GM19438 (cell line): ENCODE measurements around the gene ROR2.
A peak's percentile ranks its signal among the peaks of the same experiment; 100 is the strongest.

Experiments used
- ATAC-seq: cut with Tn5 transposase; IDR thresholded peaks from one replicate; pipeline ENCODE4 v1.9.1; 2021; ENCODE audit warnings: low read depth; ENCODE audit not compliant: unreplicated experiment

The ROR2 gene

DNA sequence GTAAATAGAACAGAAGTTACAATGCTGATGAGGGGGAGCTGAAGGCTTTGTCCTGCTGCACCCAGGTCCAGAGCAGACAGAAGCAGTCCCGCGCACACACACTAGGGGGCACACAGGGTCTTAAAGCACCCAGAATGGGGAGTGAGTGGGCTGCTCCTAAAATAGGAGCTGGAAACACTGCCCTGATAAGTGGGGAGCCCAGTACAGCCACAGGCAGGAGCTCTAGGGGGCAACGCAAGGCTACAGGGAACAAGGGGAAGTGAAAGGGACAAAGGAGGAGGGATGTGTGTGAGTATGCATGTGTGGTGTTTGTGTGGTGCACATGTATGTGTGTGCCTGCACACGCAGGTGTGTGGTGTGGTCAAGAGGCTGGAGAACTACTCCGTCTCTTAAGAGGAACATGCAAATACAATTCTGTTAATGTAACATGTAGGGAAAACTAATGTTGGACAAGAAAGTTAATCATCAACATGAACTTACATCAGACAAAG lies 191.5 kb downstream of the ROR2 start:
- ATAC-seq, result peak; percentile 84

DNA sequence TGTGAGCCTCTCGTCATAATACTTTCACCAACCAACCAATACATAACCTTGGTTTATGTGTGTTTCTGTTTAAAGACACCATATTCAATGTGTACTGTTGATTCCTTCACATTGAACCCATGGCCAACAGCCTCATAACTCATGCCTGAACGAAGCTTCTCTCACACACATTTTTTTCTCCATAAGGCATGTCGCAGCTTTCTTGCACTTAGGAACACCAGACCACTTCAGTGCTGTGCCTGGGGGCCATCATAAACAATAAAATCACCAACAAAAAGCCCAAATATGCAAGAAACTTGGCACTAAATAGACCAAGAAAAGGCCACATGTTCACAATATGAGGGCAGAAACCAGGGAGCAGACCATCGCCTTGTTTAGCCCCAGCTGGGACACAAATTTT lies 192.2 kb downstream of the ROR2 start:
- ATAC-seq, result no peak

DNA sequence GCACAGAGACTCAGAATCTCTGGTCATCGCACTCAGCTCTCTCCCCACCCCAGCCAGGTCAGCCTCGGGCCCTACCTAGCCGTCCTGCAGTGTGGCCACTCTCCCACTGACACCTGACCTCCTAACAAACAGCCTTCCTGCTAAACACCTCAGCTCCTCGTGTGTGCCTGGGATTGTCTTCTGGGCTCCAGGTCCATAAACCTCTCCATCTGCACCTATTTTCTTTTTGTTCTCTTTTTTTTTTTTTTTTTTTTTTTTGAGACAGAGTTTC lies 193.6 kb downstream of the ROR2 start:
- no peak for ATAC-seq

DNA sequence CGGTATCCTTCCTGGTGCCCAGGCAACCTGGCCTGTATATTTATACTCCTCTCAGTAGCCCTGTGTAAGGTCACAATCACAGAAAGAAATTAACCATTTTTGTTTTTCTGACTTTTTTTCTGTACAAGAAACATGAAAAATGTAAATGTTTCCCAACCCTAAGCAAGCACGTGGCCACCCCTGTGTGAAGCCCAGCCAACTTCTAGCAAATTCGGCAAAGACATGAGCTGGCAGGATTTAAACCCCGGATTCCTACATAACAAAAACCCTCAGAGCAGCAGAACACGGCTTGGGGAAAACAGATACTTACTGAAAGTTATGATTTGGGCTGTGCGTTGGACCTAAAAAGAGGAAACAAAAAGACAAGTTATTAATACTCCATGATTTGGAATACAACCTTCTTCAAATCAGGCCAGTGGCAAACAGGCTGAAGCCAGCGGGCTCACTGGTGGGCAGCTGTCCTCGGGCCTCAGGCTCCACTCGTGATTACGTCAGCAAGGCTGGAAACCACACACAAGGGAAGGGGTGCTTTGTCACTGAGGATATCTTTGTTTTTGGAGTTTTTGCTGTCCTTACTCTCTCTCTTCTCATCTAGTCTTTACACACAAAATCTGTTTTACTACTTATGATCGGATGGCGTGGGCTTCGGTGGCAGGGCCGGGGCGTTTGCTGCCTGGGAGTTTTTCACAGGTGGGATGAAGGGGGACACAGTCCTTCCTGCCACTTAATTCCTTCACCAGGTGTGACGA lies 194.1 kb downstream of the ROR2 start:
- ATAC-seq, result no peak

DNA sequence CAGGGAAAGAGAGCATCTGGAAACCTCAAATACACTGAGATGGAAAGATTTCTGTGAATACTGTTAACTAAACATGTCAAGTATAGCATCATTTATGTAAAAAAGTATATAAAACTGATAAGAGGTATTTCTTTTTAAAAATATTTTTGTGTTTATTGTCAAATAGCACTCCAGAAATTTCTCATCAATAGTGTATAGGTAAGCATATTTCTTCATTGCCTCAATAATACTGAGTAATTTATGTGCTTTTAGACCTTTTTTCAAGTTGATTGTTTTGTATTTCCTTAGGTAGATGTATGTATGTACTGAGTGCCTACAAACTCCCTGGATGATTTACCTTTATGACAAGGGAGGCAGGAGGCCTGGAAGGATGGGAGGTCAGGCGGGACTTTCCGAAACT lies 196.3 kb downstream of the ROR2 start:
- ATAC-seq, result no peak

DNA sequence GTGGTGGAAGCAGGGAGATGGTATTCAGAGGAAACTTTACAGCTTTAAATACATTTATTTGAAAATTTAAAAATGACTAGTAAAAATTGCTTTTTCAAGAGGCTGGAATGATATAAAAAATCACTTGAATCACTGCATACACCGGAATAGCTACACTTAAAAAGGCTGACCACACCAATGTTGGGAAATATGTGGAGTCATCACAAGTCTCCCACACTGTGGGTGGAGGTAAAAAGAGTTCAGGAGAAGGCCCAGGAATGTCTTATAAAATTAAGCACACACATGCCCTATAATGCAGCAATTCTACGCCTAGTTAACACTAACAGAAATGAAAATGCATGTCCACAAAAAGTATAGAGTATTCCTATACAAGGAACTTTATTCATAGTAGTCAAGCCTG lies 198.1 kb downstream of the ROR2 start:
- no peak for ATAC-seq

DNA sequence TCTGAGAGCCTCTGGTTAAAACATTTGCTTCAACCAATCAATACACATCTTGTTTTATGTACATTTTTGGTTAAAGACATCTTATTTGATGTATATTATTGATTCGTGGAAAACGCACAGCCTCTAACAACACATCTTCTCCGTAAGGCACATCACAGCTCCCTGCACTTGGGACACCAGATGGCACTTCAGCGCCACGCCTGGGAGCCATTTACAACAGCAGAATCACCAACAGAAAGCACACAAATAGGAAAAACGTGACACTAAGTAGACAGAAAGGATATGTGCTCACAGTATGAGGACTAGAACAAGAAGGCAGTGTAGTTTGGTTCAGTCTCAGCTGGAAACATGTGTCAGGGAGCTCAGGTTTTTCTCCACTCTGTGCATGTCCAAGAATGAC lies 199.7 kb downstream of the ROR2 start:
- no peak for ATAC-seq

DNA sequence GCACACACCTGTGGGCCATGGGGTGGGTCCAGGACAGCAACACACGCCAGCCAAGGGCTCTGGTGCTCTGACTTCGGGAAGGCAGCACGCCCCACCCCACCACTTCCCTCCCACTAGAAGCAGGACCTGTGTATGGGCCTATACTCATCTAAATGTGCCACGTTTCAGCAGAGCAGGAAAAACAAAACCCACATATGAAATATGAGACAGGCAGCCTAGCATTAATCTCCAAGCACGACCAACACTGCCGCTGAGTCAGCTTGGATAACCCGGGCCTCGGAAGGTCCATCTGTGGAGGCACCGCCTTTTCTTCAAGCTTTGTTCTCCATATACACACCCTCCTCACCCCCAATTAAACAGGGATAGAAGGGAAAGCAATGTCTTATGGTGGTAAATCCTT lies 203.1 kb downstream of the ROR2 start:
- ATAC-seq, result no peak

DNA sequence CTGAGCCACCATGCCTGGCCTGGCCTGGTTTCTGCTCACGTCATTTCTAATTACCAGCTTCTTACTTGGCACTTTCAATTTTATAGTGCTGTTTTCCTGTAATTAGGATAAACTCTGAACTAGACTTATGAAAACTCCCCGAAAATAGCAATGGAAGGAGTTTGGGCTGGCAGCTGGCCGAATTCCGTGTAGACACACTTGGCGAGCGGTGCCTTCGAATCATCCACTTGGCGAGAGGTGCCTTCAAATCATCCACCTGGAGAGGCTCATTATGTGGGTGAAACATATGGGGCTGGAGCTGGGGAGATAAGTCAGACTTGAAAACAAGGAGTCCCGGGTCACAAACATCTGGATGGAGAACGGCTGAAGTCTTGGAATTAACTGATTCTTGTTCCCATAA lies 203.7 kb downstream of the ROR2 start:
- no peak for ATAC-seq

DNA sequence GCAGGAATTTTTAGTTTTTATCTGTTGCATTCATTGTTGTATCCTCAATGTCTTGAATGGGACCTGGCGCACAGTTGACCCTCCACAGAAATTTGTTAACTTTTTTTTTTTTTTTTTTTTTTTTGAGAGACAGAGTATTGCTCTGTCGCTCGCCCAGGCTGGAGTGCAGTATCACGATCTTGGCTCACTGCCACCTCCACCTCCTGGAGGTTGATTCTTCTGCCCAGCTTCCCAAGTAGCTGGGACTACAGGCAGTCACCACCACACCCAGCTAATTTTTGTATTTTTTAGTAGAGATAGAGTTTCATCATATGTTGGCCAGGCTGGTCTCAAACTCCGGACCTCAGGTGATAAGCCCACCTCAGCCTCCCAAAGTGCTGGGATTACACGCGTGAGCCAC lies 205.9 kb downstream of the ROR2 start:
- ATAC-seq, result no peak

DNA sequence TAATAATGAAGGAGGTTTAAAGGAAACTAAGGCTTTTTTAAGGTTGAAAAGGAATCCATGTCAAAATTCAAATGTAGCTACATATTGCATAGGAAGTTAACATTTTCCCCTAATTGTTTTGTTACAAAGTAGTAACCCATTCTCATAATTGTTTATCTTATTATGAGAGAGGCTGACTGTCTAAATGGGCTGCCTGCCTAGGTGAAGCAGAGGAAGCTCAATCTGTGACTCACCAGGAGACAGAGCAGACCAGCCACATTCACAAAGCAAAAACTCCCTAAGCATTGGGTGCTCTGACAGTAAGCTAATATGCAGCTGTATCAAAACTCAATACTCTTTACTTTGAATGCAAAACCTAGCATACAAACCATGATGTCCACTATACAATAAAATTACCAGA lies 208.5 kb downstream of the ROR2 start:
- ATAC-seq, result no peak

DNA sequence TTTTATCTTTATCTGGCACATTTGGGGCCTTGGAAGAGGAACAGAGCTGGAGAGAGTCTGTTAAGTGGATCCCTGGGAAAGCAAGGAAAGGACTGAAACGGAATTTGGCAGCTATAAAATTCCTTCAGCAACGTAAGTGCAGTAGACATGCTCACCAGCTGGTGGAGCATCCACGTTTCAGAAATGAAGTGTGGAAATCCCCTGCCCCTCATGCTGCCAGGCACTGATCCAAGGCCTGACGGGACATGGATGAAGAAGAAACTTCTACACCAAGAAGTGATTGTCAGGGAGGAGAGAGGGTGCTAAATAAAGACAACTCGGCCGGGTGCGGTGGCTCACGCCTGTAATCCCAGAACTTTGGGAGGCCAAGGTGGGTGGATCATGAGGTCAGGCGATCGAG lies 209.3 kb downstream of the ROR2 start:
- ATAC-seq, result no peak

DNA sequence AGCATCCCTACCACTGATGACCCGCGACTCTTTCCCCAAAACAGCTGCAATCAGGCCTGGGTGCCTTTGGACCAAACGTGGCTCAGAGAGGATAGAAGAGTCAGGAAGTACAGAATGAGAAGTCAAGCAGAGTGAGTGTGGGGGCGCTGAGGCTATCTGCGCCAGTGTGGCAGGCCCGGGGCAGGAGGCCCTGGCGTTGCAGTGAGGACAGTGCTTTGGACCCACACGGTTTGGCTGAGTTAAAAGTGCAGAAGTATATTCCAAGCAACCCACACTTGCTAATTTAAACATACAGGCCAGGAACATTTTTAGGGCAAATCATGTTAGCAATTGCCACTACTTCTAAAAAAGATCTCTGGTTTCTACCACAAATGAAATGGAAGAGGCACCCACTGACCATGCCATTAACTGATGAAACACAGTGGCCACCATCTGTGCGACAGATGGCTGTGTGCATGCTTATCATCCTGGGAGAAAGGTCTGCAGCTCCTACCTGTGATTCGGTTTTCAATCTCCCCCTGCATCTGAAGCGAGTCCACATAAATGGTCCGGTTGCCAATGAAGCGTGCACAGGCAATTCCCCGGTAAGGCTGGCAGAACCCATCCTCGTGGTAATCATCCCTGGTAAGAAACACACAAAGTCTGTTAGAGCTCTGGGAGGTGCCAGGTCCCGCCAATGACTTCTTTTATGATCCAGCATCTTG lies 213.0 kb downstream of the ROR2 start:
- ATAC-seq, result no peak

DNA sequence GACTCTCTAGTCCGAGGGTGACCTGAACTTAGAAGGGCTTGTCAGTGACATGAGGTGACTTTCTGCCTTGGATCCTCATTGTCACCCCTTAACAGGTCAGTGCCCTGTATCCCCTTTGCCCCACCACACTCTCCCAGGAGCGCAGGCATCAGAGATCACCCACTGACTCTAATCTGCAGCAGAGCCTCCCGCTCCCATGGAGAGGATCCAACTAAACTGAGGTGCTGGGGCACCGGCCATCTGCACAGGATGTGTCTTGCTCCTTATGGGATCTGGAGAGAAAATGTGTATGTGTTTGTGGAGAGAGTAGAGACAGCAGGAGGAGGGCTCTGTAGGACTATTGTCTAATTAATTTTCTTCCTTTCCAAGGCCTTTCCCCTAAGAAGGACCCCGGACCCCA lies 213.7 kb downstream of the ROR2 start:
- ATAC-seq, result no peak

DNA sequence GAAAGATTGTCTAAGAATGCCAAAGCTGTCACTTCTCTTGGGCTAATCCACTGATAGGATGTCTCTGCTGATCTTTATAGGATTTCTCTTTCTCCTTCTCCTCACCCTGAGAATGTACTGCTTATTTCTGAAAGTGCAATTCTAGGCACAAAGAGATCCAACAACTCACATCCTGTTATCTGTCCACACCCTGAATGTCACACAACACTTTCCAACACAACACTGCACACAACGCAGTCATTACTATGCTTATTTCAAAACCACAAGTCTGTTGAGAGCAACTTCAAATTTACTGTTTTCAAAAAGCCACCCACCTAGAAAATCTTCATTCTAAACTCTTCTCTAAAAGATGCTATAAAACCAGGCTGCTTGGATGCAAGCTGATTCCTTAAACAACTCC lies 215.0 kb downstream of the ROR2 start:
- no peak for ATAC-seq

DNA sequence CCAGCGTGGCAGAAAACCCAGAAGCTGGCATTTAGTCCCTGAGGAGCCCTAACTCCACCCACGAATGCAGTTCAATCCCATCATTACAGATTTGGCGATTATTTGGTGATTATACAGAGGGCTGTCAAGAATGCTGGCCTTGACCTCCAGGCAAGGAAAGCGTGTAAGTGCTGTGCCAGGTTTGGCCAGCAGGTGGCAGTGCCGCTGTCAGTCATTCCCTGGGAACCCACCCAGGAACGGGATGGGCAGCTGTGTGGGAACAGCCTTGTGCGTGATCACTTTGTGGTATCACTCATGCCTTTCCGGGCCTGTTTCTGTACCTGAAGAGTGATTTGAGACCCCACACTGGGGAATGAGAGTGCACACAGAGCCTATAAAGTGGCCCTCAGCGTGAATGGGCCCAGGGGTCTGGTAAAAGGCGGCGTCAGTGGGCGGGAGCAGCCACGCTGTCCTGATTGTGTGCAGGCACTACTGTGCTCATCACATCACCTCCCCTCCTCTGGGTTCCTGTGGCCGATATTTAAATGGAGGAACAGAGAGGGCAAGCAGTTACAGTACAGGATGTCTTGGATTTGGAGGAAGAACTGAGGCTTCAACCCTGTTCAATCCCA lies 215.6 kb downstream of the ROR2 start:
- no peak for ATAC-seq

DNA sequence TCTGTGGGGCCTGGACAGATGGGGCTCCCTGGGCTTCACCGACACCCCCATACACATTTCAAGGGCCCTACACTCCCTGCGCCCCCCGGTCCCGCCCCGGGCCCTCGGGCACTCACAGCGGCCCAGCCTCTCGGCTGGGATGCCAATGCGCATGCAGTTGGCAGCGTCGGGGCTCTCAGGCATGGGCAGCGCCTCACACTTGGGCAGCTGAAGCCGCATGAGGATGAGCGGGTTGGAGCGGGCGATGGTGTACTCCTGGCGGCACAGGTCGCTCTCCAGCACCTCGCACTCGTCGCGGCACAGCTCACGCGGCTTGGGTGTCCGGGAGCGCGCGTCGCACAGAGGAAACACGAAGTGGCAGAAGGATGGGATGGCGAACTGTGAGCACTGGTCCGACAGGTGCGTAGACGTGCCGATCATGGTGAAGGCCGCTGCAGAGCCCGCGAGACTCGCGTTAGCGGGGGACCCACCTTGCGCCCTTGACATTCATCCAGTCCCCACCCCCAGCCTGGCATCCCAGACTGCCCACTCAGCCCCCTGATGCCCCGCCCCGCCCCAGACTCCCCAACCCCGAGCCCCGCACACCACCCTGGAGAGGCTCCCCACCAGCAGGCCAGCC lies 216.9 kb downstream of the ROR2 start:
- no peak for ATAC-seq

DNA sequence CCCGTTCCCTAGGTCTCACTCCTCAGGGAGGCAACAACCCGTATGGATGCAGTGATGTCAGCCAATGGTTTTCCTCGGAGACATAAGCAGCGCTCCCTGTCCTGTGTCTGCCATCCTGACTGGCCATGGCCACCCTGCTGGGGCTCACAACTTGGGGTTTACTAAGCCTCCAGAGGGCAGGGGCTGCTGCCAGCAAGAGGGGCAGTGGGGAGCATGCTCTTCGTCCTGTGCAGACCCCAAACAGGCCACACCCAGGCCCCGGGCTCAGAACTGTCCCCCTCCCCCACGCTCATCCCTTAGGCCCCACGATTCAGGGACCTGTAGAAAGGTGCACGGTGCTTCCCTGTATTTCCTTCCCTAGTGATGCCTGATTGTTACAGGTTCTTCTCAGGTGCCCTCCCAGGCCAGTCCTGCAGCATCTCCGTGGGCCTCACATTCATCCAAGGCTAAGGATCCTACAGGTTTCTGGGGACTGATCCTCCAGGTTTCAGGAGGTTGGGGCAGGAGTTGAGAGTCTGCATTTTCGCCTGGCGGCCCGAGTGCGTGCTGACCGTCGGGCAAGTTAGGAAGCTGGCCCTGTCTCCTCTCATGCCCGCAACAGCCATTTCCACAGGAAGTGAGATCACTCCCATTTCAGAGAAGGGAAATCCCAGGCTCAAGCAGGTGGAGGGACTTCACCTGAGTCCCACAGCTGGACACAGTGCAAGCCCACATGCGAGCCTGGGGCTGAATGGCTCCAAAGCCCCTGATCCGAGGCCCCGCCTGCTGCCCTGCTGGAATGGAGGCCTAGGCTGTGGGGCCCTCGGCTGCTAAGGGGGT lies 217.6 kb downstream of the ROR2 start:
- no peak for ATAC-seq

DNA sequence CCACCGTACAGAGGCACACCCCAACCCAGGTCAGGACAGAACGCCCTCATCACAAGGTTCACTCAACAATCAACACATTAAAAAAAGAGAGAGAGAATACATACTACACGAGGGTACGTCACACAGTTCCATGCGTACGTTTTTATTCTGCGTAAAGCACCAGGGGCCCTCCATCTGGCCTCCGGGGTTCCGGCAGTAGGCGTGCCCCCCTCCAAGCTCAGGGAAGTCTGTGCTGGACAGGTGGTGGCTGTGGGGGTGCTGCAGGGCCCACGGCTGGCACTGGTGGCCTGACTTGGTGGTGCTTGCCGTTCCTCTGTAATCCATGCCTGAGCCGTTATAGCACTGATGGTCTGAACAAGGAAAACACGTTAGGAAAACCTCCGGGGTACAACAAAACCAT lies 219.2 kb downstream of the ROR2 start:
- no peak for ATAC-seq

DNA sequence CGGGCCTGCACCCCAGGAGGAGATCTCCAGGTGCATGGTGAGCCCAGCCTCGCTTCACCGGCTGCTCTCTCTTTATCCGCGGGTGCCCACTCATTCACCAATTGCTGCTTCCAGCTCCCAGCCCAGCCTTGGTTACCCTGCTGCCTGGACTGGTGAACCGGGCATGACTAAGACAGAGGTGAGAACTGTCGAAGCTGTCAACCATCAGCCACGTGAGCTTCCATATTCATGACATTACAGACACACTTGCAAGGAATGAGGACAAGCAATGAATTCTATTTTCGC lies 220.5 kb downstream of the ROR2 start:
- ATAC-seq, result no peak

DNA sequence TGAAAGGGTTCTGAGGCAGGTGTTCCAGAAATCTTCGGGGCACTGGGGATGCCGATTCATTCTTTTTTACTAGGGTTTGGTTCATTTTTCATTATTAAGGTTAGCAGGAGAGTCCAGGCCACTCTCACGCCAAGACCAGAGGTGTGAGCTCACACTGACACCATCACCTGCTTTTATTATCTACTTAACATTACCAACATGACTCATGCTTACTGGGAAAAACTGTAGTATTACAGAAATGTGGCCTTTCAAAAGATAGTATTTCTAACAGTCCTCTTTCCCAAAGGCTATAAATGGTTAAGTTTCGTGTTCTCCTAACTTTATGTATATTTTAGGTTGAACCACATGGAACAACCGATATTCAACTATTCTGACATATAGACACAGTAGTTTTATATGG lies 222.1 kb downstream of the ROR2 start:
- ATAC-seq, result no peak
